GM23338 (cell line): ENCODE data around the gene ATF6. TPM values are rescaled to one million over a fixed set of nuclear protein-coding genes. Genes with fewer than 3 reads are reported as not detected.

ENCODE experiments used
- ATAC-seq: fragments of 200-7000 bp; cut with Tn5 transposase; 3 replicates; pipeline ENCODE4 v1.9.1; 2020
- DNase-seq: peaks from one replicate; pipeline ENCODE4 v3.0.0-alpha.2; 2015; ENCODE audit warnings: low spot score
- H2AFZ ChIP-seq: fragments of 200-600 bp; sonication (generic); 2 replicates; pipeline ENCODE4 v1.8.0; 2016; ENCODE audit warnings: antibody characterized with exemption, mild to moderate bottlenecking, moderate library complexity
- H3F3A ChIP-seq: fragments of 200-600 bp; sonication (generic); replicated peaks from 2 replicates; pipeline ENCODE4 v1.8.0; 2017; ENCODE audit warnings: antibody characterized with exemption, mixed run types, low read depth
- H3K27ac ChIP-seq: fragments of 200-600 bp; sonication (generic); 2 replicates; pipeline ENCODE4 v1.6.1; 2016; ENCODE audit warnings: low read depth
- H3K27me3 ChIP-seq: fragments of 200-600 bp; sonication (generic); 2 replicates; pipeline ENCODE4 v1.8.0; 2016; ENCODE audit warnings: mild to moderate bottlenecking, mixed run types, moderate library complexity; ENCODE audit not compliant: insufficient read depth
- H3K36me3 ChIP-seq: fragments of 200-600 bp; sonication (generic); 2 replicates; pipeline ENCODE4 v1.8.0; 2016; ENCODE audit warnings: mild to moderate bottlenecking; ENCODE audit not compliant: insufficient read depth
- H3K4me1 ChIP-seq: fragments of 200-600 bp; sonication (generic); 2 replicates; pipeline ENCODE4 v1.8.0; 2016; ENCODE audit warnings: mild to moderate bottlenecking, moderate library complexity; ENCODE audit not compliant: insufficient read depth
- H3K4me2 ChIP-seq: fragments of 200-600 bp; sonication (generic); 2 replicates; pipeline ENCODE4 v1.7.1; 2017; ENCODE audit warnings: mixed run types
- H3K4me3 ChIP-seq: fragments of 200-600 bp; sonication (generic); 2 replicates; pipeline ENCODE4 v1.6.1; 2016; ENCODE audit warnings: mixed run types
- H3K79me2 ChIP-seq: fragments of 200-600 bp; sonication (generic); replicated peaks from 2 replicates; pipeline ENCODE4 v1.8.0; 2017; ENCODE audit warnings: mild to moderate bottlenecking; ENCODE audit not compliant: insufficient read depth
- H3K9me2 ChIP-seq: fragments of 200-600 bp; sonication (generic); 2 replicates; pipeline ENCODE4 v1.8.0; 2017; ENCODE audit not compliant: insufficient read depth
- H4K20me1 ChIP-seq: fragments of 200-600 bp; sonication (generic); replicated peaks from 2 replicates; pipeline ENCODE4 v1.8.0; 2017; ENCODE audit warnings: mild to moderate bottlenecking; ENCODE audit not compliant: insufficient read depth
- H3K27ac Mint-ChIP-seq: 2 replicates; pipeline ENCODE4 v1.8.0; 2020; ENCODE audit warnings: inconsistent platforms, mild to moderate bottlenecking, moderate library complexity, mixed read lengths
- H3K27me3 Mint-ChIP-seq: 3 replicates; pipeline ENCODE4 v1.8.0; 2022; ENCODE audit warnings: low read depth, mild to moderate bottlenecking, moderate library complexity, mixed read lengths, inconsistent platforms; ENCODE audit not compliant: insufficient read depth, poor library complexity
- H3K36me3 Mint-ChIP-seq: 3 replicates; pipeline ENCODE4 v1.8.0; 2021; ENCODE audit warnings: low read depth, mild to moderate bottlenecking, inconsistent platforms, moderate library complexity, mixed read lengths
- H3K4me1 Mint-ChIP-seq: 3 replicates; pipeline ENCODE4 v1.8.0; 2020; ENCODE audit warnings: mild to moderate bottlenecking, inconsistent platforms, mixed read lengths
- H3K4me3 Mint-ChIP-seq: 3 replicates; pipeline ENCODE4 v1.8.0; 2021; ENCODE audit warnings: moderate library complexity, mild to moderate bottlenecking, inconsistent platforms, mixed read lengths
- H3K9me3 Mint-ChIP-seq: 3 replicates; pipeline ENCODE4 v1.8.0; 2020; ENCODE audit warnings: moderate library complexity, mild to moderate bottlenecking, inconsistent platforms, mixed read lengths
- CREB1 ChIP-seq: fragments of 250-450 bp; sonication (Bioruptor Pico); IDR thresholded peaks from 2 replicates; pipeline ENCODE4 v1.5.0; 2020; ENCODE audit warnings: low read depth, mild to moderate bottlenecking, moderate library complexity
- EZH2 ChIP-seq: fragments of 200-600 bp; sonication (generic); IDR thresholded peaks from one replicate; pipeline ENCODE4 v1.8.0; 2017; ENCODE audit warnings: antibody characterized with exemption, mild to moderate bottlenecking, low read depth; ENCODE audit not compliant: unreplicated experiment
- EZH2phosphoT487 ChIP-seq: fragments of 200-600 bp; sonication (generic); IDR thresholded peaks from one replicate; pipeline ENCODE4 v1.8.1; 2018; ENCODE audit warnings: antibody characterized with exemption; ENCODE audit not compliant: unreplicated experiment
- JUNB ChIP-seq: IDR thresholded peaks from one replicate; pipeline ENCODE4 v1.6.1; 2016; ENCODE audit warnings: antibody characterized with exemption; ENCODE audit not compliant: unreplicated experiment
- NANOG ChIP-seq: IDR thresholded peaks from 2 replicates; pipeline ENCODE4 v1.6.1; 2016; ENCODE audit warnings: antibody characterized with exemption, borderline replicate concordance
- POLR2AphosphoS5 ChIP-seq: IDR thresholded peaks from 2 replicates; pipeline ENCODE4 v1.6.1; 2016; ENCODE audit warnings: antibody characterized with exemption, low read depth
- STAT1 ChIP-seq: IDR thresholded peaks from one replicate; pipeline ENCODE4 v1.6.1; 2016; ENCODE audit warnings: antibody characterized with exemption; ENCODE audit not compliant: unreplicated experiment
- ZNF114 ChIP-seq: fragments of 250-450 bp; sonication (Bioruptor Pico); IDR thresholded peaks from 2 replicates; pipeline ENCODE4 v1.5.0; 2020; ENCODE audit warnings: mild to moderate bottlenecking, moderate library complexity
- ZNF331 ChIP-seq: fragments of 250-450 bp; sonication (Bioruptor Pico); IDR thresholded peaks from 2 replicates; pipeline ENCODE4 v1.5.0; 2020; ENCODE audit warnings: low read depth, mild to moderate bottlenecking, moderate library complexity
- polyA plus RNA-seq: library from polyadenylated mRNA; unstranded; fragments of >200 nt; fragmentation: Nextera tagmentation; extraction: Ambion mirVana; gene quantifications from 2 replicates; pipeline ENCODE4 v1.2.1, GENCODE V29; 2016
- total RNA-seq: library from RNA; depleted of rRNA; stranded (reverse); fragments of >200 nt; shearing (Covaris generic); gene quantifications from 2 replicates; pipeline ENCODE4 v1.2.3, GENCODE V29; 2014
- TF ChIP-seq, protein P1 (sequence below), 2 experiments: fragments of 200-600 bp in 1 of 2; sonication (generic) in 1 of 2; conservative IDR thresholded peaks; 2 replicates each; pipeline versions ENCODE4 v1.5.1 to v1.6.1; 2016 to 2017; ENCODE audit warnings: antibody characterized with exemption in 2 of 2, low read depth in 2 of 2, mild to moderate bottlenecking in 2 of 2, moderate library complexity in 1 of 2
- TF ChIP-seq, protein P2 (sequence below): fragments of 250-450 bp; sonication (Bioruptor Pico); IDR thresholded peaks from 2 replicates; pipeline ENCODE4 v1.5.0; 2020; ENCODE audit warnings: mild to moderate bottlenecking, moderate library complexity
- TF ChIP-seq, protein P3 (sequence below): IDR thresholded peaks from 2 replicates; pipeline ENCODE4 v1.6.1; 2016; ENCODE audit warnings: antibody characterized with exemption
- TF ChIP-seq, protein P4 (sequence below): IDR thresholded peaks from one replicate; pipeline ENCODE4 v1.6.1; 2018; ENCODE audit warnings: antibody characterized with exemption; ENCODE audit not compliant: unreplicated experiment

ATF6 gene
- total and polyA plus RNA-seq, 2 experiments from 2014 or later = 5.0 to 13.5 TPM

DNA sequence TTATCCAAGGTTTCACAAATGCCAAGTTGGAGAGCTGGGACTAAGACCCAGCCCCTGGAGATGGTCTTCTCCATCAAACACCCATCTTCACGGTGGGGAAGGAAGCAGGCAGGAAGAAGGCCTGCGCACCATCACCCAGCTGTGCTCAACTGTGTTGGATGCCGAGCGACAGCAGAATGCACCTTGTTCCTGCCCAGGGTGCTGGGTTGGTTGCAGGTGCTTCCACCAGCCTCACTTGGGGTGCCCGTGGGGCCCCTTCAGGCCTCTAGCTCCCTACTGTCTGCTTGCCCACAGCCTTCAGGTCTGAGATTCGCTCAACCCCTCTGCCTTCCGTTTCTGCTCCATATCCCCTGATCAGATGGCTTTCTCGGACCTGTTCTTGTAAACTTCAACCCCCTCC lies 215.0 kb downstream of the ATF6 start:
- Histone ChIP-seq H3K27me3 (no peaks in the 10 kb centered on the region), H2AFZ (no peak overlapping the region), H3K4me3 (no peak overlapping the region), H3K4me2 (no peak overlapping the region), H3K4me1 (no peaks in the 10 kb centered on the region), H3K79me2 (no peaks in the 10 kb centered on the region), H3F3A (no peaks in the 10 kb centered on the region), H3K27ac (no peak overlapping the region), H4K20me1 (no peaks in the 10 kb centered on the region), H3K9me2 (peaks cover 7% of the 10 kb centered on the region; the same call in 1 of the 2 replicates), H3K36me3 (no peaks in the 10 kb centered on the region)
- H3K4me3 Mint-ChIP-seq = no peak overlapping the region
- no peak overlapping the region for H3K27ac Mint-ChIP-seq
- peaks cover 5% of the 10 kb centered on the region; the same call in 1 of the 3 replicates for H3K36me3 Mint-ChIP-seq
- H3K27me3 Mint-ChIP-seq = peaks cover 2% of the 10 kb centered on the region
- H3K4me1 Mint-ChIP-seq = no peaks in the 10 kb centered on the region; the same call in 2 of the 3 replicates
- TF ChIP-seq EZH2phosphoT487 (no peak), NANOG (no peak), STAT1 (no peak), JUNB (no peak), EZH2 (no peak), CREB1 (no peak), ZNF114 (CRISPR knock-in tag) (no peak), ZNF331 (CRISPR knock-in tag) (no peak), POLR2AphosphoS5 (no peak)
- TF ChIP-seq, protein P1, sequence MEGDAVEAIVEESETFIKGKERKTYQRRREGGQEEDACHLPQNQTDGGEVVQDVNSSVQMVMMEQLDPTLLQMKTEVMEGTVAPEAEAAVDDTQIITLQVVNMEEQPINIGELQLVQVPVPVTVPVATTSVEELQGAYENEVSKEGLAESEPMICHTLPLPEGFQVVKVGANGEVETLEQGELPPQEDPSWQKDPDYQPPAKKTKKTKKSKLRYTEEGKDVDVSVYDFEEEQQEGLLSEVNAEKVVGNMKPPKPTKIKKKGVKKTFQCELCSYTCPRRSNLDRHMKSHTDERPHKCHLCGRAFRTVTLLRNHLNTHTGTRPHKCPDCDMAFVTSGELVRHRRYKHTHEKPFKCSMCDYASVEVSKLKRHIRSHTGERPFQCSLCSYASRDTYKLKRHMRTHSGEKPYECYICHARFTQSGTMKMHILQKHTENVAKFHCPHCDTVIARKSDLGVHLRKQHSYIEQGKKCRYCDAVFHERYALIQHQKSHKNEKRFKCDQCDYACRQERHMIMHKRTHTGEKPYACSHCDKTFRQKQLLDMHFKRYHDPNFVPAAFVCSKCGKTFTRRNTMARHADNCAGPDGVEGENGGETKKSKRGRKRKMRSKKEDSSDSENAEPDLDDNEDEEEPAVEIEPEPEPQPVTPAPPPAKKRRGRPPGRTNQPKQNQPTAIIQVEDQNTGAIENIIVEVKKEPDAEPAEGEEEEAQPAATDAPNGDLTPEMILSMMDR (conservative IDR thresholded peaks at IDR 0.05; ENCODE audit: low read depth in 2 of 2) = no peak
- TF ChIP-seq, protein P2, sequence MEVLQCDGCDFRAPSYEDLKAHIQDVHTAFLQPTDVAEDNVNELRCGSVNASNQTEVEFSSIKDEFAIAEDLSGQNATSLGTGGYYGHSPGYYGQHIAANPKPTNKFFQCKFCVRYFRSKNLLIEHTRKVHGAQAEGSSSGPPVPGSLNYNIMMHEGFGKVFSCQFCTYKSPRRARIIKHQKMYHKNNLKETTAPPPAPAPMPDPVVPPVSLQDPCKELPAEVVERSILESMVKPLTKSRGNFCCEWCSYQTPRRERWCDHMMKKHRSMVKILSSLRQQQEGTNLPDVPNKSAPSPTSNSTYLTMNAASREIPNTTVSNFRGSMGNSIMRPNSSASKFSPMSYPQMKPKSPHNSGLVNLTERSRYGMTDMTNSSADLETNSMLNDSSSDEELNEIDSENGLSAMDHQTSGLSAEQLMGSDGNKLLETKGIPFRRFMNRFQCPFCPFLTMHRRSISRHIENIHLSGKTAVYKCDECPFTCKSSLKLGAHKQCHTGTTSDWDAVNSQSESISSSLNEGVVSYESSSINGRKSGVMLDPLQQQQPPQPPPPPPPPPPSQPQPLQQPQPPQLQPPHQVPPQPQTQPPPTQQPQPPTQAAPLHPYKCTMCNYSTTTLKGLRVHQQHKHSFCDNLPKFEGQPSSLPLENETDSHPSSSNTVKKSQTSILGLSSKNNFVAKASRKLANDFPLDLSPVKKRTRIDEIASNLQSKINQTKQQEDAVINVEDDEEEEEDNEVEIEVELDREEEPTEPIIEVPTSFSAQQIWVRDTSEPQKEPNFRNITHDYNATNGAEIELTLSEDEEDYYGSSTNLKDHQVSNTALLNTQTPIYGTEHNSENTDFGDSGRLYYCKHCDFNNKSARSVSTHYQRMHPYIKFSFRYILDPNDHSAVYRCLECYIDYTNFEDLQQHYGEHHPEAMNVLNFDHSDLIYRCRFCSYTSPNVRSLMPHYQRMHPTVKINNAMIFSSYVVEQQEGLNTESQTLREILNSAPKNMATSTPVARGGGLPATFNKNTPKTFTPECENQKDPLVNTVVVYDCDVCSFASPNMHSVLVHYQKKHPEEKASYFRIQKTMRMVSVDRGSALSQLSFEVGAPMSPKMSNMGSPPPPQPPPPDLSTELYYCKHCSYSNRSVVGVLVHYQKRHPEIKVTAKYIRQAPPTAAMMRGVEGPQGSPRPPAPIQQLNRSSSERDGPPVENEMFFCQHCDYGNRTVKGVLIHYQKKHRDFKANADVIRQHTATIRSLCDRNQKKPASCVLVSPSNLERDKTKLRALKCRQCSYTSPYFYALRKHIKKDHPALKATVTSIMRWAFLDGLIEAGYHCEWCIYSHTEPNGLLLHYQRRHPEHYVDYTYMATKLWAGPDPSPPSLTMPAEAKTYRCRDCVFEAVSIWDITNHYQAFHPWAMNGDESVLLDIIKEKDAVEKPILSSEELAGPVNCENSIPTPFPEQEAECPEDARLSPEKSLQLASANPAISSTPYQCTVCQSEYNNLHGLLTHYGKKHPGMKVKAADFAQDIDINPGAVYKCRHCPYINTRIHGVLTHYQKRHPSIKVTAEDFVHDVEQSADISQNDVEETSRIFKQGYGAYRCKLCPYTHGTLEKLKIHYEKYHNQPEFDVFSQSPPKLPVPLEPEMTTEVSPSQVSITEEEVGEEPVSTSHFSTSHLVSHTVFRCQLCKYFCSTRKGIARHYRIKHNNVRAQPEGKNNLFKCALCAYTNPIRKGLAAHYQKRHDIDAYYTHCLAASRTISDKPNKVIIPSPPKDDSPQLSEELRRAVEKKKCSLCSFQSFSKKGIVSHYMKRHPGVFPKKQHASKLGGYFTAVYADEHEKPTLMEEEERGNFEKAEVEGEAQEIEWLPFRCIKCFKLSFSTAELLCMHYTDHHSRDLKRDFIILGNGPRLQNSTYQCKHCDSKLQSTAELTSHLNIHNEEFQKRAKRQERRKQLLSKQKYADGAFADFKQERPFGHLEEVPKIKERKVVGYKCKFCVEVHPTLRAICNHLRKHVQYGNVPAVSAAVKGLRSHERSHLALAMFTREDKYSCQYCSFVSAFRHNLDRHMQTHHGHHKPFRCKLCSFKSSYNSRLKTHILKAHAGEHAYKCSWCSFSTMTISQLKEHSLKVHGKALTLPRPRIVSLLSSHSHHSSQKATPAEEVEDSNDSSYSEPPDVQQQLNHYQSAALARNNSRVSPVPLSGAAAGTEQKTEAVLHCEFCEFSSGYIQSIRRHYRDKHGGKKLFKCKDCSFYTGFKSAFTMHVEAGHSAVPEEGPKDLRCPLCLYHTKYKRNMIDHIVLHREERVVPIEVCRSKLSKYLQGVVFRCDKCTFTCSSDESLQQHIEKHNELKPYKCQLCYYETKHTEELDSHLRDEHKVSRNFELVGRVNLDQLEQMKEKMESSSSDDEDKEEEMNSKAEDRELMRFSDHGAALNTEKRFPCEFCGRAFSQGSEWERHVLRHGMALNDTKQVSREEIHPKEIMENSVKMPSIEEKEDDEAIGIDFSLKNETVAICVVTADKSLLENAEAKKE = no peak
- TF ChIP-seq, protein P3, sequence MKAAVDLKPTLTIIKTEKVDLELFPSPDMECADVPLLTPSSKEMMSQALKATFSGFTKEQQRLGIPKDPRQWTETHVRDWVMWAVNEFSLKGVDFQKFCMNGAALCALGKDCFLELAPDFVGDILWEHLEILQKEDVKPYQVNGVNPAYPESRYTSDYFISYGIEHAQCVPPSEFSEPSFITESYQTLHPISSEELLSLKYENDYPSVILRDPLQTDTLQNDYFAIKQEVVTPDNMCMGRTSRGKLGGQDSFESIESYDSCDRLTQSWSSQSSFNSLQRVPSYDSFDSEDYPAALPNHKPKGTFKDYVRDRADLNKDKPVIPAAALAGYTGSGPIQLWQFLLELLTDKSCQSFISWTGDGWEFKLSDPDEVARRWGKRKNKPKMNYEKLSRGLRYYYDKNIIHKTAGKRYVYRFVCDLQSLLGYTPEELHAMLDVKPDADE = no peak
- TF ChIP-seq, protein P4, sequence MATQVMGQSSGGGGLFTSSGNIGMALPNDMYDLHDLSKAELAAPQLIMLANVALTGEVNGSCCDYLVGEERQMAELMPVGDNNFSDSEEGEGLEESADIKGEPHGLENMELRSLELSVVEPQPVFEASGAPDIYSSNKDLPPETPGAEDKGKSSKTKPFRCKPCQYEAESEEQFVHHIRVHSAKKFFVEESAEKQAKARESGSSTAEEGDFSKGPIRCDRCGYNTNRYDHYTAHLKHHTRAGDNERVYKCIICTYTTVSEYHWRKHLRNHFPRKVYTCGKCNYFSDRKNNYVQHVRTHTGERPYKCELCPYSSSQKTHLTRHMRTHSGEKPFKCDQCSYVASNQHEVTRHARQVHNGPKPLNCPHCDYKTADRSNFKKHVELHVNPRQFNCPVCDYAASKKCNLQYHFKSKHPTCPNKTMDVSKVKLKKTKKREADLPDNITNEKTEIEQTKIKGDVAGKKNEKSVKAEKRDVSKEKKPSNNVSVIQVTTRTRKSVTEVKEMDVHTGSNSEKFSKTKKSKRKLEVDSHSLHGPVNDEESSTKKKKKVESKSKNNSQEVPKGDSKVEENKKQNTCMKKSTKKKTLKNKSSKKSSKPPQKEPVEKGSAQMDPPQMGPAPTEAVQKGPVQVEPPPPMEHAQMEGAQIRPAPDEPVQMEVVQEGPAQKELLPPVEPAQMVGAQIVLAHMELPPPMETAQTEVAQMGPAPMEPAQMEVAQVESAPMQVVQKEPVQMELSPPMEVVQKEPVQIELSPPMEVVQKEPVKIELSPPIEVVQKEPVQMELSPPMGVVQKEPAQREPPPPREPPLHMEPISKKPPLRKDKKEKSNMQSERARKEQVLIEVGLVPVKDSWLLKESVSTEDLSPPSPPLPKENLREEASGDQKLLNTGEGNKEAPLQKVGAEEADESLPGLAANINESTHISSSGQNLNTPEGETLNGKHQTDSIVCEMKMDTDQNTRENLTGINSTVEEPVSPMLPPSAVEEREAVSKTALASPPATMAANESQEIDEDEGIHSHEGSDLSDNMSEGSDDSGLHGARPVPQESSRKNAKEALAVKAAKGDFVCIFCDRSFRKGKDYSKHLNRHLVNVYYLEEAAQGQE = no peak
- no peaks in the 10 kb centered on the region; the same call in 2 of the 3 replicates for H3K9me3 Mint-ChIP-seq
- ATAC-seq = no peak
- DNase-seq = no peak
